ENCODE measurements around the gene SNX5.
"Not testable (repeated sequence)": the region's sequence is repeated elsewhere in the genome, so short reads cannot be mapped to it uniquely, and the experiment has no call there.

Gene SNX5

DNA sequence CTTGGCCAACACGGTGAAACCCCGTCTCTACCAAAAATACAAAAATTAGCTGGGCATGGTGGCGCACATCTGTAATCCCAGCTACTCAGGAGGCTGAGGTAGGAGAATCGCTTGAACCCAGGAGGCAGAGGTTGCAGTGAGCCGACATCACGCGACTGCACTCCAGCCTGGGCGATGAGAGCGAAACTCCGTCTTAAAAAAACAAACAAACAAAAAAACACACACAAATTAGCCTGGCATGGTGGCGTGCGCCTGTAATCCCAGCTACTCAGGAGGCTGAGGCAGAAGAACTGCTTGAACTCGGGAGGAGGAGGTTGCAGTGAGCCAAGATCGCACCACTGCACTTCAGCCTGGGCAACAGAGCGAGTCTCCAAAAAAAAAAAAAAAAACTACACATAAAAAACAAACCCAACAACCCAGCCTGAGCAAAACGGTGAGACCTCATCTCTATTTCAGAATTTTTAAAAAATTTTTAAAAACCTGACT, 8.2 kb downstream of the SNX5 start:
- DNase-seq (ENCODE audit: low spot score), result not testable (repeated sequence)

DNA sequence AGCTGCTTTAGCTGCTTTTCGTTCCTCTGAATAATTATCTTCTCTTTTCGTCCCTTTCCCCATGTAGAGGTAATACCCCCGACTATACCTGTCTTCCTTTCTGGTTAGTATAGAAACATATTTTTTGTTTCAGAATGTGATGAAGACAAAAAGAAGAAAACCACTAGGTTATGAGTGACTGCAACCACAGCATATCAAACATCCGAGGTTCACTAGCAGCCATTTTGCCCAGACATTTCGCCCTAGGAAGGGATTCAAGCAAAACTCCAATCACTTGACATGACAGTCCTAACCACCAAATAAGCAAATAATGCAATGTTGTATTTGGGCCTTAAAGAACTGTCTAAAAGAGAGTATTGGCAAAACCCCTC, 9.4 kb downstream of the SNX5 start:
- DNase-seq (ENCODE audit: low spot score), result no peak

- DNase-seq (ENCODE audit: low spot score), result no peak
Measured at GRCh38 chr20:17958373-17959256, 10.0 kb downstream of the SNX5 start.

DNA sequence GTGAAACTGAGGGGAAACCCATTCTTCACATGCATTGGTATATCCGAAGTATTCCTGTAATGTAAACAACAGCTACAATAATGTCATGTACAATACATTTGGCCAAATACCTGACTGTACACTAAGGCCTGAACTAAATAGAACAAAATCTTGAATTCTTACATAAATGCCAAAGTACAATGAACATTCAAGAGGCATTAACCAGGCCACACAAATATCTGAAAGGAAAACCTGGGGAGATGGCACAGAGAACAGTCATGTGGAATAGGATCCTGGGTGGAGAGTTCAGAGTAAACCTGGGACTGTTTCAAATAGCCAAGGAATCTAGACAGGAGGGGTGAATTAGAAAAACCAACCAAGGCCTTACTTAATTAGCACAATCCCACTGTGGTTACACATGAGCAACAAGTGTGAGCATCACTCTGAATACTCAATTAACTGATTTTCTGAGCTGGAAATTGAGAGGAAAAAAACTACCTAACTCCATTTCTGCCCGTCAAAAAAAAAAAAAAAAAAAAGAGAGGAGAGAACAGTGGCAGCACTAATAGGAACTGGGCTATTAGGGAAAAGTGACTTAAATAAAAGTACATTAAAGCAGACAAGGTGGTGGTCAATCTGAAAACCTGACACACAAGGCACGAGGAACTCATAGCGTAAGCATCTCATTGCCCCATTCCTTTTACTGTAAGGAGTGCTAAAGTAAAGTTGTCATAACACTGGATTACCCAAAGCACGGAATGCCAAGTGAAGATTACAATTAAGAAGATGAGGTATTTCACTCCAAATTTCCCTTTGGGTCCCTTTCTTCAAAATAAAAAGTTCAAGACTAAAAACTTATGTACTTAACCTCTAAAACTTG, 10.9 kb downstream of the SNX5 start:
- DNase-seq (ENCODE audit: low spot score), result no peak

- no peak for DNase-seq (ENCODE audit: low spot score)
Measured at GRCh38 chr20:17956099-17956685, 12.4 kb downstream of the SNX5 start.

- no peak for DNase-seq (ENCODE audit: low spot score)
Measured at GRCh38 chr20:17955302-17955701, 13.3 kb downstream of the SNX5 start.

- DNase-seq (ENCODE audit: low spot score), result no peak
Measured at GRCh38 chr20:17953935-17954334, 14.7 kb downstream of the SNX5 start.

DNA sequence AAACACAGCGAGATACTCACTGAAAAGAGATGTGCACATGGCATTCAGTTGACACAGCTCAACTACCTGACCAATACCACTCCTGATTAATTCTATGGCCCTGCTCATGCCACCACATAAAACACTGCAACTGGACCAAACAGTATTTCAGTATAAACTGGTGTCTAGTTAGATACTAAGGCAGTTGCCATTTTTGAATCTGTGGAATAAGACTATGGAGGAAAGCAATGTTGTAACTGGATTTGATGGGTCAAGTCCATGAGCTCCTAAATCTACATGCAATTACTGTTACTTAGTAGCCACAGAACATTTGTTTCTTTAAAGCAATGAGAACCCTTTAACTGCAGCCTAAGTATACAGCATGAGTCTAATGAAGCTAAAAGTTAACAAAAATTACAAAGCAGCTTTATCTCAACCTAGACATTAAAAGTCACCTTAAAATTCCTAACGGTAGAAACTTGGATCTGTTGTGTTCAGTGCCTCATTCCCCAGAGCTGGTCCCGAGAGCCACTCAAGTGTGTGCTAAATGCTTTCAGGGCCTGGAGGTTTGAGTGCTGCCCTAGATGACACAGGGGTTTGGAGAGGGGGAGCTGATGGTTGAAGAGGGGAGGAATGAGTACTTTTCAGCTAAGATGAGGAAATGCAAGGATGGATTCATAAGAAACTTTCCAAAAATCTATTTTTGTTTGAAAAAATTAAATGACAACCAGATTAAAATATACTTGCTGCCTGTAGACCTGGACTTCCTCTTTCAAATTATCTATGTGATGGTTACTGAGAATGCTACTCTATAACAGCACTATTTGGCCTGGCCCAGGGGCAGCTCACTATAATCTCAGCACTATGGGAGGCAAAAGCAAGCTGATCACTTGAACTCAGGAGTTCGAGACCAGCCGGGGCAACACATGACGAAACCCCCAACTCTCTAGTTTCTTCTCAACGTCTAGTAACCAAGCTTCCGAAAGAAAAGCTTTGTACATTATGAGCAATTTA, 15.6 kb downstream of the SNX5 start:
- no peak for DNase-seq (ENCODE audit: low spot score)

DNA sequence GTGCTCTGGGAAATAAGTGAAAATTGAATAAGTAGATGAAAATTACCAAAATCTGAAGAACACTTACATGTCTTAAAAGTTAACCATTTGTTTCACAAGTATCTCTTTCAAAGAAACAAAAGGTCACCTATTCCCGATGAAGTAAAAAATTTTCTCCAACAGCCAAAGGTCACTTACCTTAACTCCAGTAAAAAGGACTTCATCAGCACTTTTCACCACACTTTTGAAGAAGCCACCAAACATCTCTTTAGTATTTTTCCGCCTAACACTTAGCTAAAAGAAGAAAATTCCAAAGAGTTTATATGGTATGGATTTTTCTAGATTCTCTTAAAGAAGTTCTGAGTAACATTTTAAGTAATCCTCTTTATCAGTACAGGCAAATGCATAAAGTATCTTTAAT, 17.3 kb downstream of the SNX5 start:
- DNase-seq (ENCODE audit: low spot score), result no peak

DNA sequence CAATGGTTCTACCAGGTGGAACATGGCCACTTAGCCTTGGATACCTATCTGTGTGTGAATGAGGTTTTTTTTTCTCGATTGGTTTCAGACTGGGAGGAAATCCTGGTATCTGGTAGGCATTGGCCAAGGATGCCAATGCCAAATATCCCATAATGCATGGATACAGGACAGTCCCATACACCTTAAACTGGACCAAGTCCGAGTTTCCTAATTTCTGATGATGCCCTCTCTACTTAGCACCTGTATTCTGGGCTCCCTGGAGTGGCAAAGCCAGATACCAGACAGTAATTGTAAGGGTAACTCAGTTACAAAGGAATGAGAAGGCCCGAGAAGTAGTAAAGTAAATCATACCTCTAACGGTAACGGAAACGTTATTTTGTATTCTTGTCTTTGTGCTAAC, 17.9 kb downstream of the SNX5 start:
- no peak for DNase-seq (ENCODE audit: low spot score)

DNA sequence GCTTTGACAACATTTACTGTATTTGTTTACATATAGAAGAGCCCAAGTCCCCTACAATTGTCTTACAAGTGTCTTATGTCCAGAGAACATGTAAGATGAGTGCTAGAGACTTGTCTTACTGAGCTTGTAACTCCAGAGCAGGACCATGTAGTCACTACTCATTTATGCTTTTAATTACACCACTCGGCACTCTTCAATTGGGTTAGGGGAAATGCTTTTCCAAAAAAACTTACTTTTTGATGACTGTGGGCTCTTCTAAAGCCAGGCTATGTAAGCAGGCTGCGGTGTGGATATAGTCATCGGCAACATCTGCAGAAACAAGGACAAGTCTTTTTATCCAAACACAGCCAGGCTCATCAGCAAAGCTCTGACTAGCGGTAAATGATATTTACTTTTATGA, 18.7 kb downstream of the SNX5 start:
- no peak for DNase-seq (ENCODE audit: low spot score)

- DNase-seq (ENCODE audit: low spot score), result peak; percentile 13
Measured at GRCh38 chr20:17948442-17948841, 20.2 kb downstream of the SNX5 start.

GRCh38 chr20:17947474-17947815, 21.1 kb downstream of the SNX5 start:
- DNase-seq (ENCODE audit: low spot score), result peak; percentile 17

- DNase-seq (ENCODE audit: low spot score), result no peak
Measured at GRCh38 chr20:17946572-17947473, 21.8 kb downstream of the SNX5 start.

DNA sequence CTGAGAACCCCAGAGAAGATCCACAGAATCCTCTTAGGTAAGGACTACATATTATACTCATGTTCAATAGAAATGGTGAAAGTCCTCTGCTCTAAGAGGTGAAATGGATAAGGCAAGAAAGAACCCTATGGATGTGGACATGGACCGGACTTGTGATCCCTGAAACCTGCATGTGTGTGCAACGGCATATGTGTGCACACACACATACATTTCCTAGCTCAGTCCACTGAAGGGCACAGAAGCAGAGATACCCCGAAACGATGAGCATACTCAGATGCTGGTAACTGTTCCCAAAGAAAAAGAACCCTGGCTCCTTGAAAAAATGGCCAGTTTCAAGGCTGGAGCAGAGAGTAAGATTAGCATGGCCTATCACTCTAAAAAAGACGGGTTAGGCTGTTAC, 22.6 kb downstream of the SNX5 start:
- no peak for DNase-seq (ENCODE audit: low spot score)

DNA sequence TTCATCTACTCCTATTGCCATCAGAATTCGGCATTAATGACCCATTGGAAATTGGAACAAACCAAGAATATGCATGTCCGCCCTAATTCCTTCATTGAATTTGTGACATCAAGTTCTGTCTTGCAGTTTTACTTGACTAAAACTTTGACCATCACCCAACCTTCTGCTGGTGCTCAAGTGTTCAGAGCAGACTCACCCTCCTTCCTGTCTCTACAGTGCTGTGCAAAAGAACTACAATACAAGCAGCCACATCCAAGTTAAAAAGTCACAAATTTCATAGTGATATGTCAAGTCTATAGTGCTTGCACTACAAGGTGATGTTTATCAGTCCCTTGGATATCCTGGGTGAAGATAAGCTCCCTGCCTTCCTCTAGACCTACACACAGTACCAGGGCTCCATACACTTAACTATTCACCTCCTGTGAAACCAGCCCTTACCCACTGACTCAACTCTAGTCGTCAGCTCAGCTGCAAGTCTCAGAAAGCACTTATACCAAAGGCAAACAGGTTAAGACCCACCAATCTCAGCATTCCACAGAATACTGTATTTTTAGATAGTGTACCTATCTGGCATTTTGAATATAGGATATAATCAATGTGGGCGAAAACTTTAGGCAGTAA, 23.6 kb downstream of the SNX5 start:
- no peak for DNase-seq (ENCODE audit: low spot score)

DNA sequence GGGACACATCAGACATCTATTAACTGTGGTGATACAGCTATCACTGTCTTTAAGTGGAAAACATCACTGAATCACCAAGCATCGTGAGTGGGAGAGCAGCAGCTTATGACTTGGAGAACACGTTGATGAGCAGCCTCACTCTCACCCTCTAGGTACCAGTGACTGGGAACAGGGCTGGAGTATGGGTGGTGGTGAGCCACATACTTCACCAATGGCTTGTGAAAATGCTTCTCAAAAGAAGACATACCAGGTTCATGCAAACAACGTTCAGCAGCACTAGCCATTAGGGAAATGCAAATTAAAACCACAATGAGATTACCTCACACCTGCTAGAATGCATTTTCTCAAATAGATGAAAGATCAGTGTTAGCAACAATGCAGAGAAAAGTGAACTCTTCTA, 25.3 kb downstream of the SNX5 start:
- no peak for DNase-seq (ENCODE audit: low spot score)

GRCh38 chr20:17941826-17942196, 26.8 kb downstream of the SNX5 start:
- no peak for DNase-seq (ENCODE audit: low spot score)

GRCh38 chr20:17941087-17941825, 27.3 kb downstream of the SNX5 start:
- no peak for DNase-seq (ENCODE audit: low spot score)
